HG02981 (cell line): Measurements from ENCODE around the gene PCDHA13.
"Not testable (repeated sequence)": the region's sequence is repeated elsewhere in the genome, so short reads cannot be mapped to it uniquely, and the experiment has no call there.

Source experiments
- ATAC-seq: cut with Tn5 transposase; IDR thresholded peaks from one replicate; pipeline ENCODE4 v1.9.1; 2021; ENCODE audit warnings: mild to moderate bottlenecking, moderate library complexity; ENCODE audit not compliant: unreplicated experiment

Gene PCDHA13

DNA sequence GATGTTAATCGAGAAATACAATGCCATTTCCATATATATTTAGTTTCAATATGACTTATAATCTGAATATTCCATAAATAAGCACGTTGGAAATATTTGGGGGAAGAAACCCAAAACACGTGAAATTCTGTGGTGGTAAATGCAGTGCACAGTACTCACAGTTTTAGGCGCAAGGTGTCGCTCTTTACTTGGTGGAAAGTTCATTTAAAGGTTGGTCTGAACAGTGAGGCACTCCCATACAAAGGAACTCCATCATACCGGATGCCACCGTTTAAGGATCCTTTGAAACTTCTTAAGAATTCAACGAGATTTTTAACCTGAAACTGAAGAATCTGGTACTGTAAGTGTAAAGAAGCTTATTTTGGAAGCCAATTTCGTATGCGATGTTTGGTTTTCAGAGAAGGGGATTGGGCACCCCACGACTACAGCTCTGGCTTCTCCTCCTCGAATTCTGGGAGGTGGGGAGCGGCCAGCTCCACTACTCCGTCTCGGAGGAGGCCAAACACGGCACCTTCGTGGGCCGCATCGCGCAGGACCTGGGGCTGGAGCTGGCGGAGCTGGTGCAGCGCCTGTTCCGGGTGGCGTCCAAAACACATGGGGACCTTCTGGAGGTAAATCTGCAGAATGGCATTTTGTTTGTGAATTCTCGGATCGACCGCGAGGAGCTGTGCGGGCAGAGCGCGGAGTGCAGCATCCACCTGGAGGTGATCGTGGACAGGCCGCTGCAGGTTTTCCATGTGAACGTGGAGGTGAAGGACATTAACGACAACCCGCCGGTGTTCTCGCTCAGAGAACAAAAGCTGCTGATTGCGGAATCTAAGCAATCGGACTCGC lies 13.0 kb upstream of the PCDHA13 start, which contains the start of gene PCDHA11:
TSS of gene PCDHA11 (plus strand) at position 237 of the 834 bp plus-strand sequence. CDS start at position 384, 147 bp downstream.
- no peak for ATAC-seq

DNA sequence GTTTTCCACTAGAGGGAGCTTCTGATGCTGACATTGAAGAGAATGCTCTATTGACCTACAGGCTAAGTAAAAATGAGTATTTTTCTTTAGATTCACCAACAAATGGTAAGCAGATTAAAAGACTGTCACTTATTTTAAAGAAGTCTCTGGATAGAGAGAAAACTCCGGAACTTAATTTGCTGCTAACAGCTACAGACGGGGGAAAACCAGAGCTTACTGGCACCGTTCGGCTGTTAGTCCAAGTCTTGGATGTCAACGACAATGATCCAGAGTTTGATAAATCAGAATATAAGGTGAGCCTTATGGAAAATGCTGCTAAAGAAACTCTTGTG lies 12.4 kb upstream of the PCDHA13 start:
- no peak for ATAC-seq

DNA sequence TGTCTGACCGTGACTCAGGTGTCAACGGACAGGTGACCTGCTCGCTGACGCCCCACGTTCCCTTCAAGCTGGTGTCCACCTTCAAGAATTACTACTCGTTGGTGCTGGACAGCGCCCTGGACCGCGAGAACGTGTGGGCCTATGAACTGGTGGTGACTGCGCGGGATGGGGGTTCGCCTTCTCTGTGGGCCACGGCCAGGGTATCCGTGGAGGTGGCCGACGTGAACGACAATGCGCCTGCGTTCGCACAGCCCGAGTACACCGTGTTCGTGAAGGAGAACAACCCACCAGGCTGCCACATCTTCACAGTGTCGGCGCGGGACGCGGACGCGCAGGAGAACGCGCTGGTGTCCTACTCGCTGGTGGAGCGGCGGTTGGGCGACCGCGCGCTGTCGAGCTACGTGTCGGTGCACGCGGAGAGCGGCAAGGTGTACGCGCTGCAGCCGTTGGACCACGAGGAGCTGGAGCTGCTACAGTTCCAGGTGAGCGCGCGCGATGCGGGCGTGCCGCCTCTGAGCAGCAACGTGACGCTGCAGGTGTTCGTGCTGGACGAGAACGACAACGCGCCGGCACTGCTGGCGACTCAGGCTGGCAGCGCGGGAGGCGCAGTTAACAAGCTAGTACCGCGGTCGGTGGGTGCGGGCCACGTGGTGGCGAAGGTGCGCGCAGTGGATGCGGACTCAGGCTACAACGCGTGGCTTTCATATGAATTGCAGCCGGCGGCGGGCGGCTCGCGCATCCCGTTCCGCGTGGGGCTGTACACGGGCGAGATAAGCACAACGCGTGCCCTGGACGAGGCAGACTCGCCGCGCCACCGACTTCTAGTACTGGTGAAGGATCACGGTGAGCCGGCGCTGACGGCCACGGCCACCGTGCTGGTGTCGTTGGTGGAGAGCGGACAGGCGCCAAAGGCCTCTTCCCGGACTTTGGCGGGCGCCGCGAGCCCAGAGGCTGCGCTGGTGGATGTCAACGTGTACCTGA lies 11.4 kb upstream of the PCDHA13 start:
- ATAC-seq: no peak

DNA sequence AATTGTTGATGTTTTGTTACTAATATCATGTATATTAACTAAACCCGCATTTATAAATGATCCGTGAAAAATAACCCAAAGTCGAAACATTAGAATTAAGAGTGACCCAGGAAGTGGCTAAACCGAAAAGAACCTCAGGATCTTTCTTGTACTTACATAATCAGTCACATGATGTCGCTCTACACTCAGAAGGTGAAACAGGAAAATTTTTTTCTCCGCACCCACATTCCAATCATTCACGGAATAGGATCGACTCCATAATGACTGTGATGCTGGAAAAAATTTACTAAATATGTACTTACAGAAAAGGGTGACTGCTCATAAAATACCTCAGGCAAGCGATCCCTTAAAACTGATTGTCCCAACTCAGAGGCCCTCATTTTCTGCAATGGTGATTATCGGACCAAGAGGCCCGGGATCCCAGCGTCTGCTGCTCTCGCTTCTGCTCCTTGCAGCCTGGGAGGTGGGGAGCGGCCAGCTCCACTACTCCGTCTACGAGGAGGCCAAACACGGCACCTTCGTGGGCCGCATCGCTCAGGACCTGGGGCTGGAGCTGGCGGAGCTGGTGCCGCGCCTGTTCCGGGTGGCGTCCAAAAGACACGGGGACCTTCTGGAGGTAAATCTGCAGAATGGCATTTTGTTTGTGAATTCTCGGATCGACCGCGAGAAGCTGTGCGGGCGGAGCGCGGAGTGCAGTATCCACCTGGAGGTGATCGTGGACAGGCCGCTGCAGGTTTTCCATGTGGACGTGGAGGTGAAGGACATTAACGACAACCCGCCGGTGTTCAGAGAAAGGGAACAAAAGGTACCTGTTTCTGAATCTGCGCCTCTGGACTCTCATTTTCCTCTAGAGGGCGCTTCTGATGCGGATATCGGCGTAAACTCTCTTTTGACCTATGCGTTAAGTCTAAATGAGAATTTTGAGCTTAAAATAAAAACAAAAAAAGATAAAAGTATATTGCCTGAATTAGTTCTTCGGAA lies 6.5 kb upstream of the PCDHA13 start, which contains the start of gene PCDHA12:
TSS of gene PCDHA12 (plus strand) at position 224 of the 981 bp plus-strand sequence. CDS start at position 389, 165 bp downstream.
- ATAC-seq: no peak

DNA sequence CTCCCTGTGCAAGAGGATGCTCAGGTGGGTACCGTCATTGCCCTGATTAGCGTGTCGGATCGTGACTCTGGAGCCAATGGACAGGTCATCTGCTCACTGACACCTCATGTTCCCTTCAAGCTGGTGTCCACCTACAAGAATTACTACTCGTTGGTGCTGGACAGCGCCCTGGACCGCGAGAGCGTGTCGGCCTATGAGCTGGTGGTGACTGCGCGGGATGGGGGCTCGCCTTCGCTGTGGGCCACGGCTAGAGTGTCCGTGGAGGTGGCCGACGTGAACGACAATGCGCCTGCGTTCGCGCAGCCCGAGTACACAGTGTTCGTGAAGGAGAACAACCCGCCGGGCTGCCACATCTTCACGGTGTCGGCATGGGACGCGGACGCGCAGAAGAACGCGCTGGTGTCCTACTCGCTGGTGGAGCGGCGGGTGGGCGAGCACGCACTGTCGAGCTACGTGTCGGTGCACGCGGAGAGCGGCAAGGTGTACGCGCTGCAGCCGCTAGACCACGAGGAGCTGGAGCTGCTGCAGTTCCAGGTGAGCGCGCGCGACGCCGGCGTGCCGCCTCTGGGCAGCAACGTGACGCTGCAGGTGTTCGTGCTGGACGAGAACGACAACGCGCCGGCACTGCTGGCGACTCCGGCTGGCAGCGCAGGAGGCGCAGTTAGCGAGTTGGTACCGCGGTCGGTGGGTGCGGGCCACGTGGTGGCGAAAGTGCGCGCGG lies 5.2 kb upstream of the PCDHA13 start:
- not testable (repeated sequence) for ATAC-seq

DNA sequence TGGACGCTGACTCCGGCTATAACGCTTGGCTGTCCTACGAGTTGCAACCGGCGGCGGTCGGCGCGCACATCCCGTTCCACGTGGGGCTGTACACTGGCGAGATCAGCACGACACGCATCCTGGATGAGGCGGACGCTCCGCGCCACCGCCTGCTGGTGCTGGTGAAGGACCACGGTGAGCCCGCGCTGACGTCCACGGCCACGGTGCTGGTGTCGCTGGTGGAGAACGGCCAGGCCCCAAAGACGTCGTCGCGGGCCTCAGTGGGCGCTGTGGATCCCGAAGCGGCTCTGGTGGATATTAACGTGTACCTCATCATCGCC lies 4.7 kb upstream of the PCDHA13 start:
- ATAC-seq: no peak

DNA sequence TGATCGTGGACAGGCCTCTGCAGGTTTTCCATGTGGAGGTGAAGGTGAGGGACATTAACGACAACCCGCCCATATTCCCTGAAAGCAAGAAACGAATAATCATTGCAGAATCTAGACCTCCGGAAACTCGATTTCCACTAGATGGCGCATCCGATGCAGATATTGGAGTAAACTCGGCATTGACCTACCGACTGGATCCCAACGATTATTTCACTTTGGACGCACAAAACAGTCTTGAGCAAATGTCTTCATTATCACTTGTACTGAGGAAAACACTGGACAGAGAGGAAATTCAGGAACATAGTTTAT lies 621 bp downstream of the PCDHA13 start:
- no peak for ATAC-seq

DNA sequence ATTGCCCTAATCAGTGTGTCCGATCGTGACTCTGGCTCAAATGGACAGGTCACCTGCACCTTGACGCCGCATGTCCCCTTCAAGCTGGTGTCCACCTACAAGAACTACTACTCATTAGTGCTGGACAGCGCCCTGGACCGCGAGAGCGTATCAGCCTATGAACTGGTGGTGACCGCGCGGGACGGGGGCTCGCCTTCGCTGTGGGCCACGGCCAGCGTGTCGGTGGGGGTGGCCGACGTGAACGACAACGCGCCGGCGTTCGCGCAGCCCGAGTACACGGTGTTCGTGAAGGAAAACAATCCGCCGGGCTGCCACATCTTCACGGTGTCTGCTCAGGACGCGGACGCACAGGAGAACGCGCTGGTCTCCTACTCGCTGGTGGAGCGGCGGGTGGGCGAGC lies 1.4 kb downstream of the PCDHA13 start:
- no peak for ATAC-seq

DNA sequence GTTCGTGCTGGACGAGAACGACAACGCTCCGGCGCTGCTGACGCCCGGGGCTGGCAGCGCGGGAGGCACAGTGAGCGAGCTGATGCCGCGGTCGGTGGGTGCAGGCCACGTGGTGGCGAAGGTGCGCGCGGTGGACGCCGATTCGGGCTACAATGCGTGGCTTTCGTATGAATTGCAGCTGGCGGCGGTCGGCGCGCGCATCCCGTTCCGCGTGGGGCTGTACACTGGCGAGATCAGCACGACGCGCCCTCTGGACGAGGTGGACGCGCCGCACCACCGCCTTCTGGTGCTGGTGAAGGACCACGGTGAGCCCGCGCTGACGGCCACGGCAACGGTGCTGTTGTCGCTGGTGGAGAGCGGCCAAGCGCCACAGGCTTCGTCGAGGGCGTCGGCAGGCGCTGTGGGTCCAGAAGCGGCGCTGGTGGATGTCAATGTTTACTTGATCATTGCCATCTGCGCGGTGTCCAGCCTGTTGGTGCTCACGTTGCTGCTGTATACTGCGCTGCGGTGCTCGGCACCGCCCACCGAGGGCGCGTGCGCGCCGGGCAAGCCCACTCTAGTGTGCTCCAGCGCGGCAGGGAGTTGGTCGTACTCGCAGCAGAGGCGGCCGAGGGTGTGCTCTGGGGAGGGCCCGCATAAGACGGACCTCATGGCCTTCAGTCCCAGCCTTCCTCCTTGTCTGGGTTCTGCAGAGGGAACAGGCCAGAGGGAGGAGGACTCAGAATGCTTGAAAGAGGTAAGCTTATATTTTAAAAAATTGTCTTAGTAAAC lies 2.2 kb downstream of the PCDHA13 start:
- no peak for ATAC-seq

DNA sequence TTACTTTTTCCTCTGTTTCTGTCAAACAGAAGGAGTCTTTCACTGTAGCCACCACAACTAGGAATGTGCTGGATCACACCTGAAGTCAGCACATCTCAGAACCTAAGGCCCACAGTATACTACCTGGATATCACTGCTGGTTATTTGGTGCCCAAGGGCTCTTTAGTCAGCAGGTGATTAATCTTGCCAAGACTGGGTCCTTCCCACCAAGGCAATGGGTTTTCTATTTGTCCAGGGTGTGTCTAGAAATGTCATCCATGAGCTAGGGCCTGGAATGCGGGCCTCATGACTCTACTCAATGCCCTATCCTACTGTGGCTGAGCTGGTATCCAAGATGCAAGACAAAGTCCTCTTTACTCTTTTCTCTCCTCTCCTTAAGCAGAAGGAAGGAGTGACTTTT lies 34.4 kb downstream of the PCDHA13 start:
- ATAC-seq: no peak

DNA sequence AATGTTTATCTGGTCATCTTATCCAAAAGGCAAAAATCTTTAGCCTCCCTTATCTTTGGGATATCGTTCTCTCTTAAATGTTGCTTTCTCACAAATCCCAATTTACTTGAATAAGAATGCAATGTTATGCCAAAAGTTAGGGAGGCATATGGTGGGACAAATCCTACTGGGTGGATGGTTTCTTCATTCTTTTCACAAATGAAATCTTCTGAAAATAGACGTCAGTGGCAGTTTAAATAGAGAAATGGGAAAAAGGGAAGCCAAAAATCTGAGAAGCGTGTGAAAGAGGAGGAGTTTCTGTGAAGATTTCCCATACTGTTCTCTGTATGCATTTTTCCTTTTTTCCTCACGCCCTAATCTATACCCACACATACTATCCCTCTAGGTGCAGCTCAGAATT lies 41.7 kb downstream of the PCDHA13 start:
- no peak for ATAC-seq

DNA sequence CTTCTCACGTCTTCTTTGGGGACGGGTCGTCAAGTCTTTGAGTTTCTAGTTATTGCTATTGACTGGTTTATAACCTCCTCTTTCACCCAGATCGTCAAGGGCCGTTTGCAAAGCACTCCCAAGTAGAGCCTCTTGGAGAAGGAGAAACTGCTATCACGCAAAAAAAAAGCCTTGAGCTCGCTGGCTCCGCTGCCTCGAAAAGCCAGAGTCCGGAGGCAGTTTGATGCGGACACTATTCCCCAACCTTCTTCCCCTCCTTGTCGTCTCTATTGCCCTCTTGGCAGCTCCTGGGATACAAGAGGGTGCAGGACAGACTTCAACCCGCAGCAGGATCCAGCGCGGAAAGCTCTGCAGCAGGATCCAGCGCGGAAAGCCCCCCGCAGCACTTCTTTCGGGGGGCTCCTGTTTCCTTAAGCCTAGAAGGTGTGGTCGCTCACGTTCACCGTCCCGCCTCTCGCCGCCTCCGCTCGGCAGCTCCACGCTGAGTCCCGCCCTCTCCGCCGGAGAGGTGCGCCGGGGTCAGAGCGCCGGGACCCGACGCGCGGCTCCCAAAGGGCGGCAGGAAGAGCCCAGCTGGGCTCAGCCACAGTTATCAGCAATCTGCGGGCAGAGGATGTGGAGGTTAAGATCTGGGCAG lies 44.0 kb downstream of the PCDHA13 start, which contains the start of gene PCDHAC1:
TSS of gene PCDHAC1 (plus strand) at position 494 of the 637 bp plus-strand sequence. CDS start 594 bp downstream, outside the sequence.
- ATAC-seq: no peak

DNA sequence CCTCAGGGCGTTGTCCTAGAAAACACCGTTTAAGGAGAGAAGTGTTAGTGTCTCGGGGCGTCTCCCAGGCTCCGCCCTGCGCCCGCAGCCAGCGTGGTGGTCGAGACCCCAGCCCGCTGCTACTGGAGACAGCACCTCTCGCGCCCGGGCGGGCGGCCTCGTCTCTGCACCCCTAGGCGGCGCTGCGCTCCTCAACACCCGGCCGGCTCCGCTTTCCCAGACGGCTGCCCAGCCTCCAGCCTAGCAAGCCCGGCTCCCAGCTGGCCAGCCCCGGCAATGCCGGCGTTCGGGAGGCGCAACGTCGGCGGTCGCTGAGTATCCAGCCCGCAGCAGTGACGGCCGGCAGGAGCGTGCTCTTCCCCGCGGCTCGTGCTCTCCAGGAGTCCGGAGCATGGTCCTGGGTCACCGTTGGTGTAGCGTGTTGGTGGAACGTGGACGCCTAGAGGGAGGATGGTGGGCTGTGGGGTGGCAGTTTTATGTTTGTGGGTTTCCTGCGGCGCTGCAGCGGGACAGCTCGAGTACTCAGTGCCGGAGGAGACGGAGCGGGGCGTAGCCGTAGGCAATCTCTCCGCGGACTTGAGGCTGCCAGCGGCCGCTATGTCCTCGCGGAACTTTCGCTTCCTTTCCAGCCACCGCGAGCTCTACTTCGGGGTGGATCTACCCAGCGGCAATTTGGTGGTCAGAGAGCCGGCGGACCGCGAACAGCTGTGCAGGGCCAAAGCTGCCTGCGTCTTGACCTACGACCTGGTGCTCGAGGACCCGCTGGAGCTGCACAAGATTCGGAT lies 44.7 kb downstream of the PCDHA13 start:
- ATAC-seq: no peak

DNA sequence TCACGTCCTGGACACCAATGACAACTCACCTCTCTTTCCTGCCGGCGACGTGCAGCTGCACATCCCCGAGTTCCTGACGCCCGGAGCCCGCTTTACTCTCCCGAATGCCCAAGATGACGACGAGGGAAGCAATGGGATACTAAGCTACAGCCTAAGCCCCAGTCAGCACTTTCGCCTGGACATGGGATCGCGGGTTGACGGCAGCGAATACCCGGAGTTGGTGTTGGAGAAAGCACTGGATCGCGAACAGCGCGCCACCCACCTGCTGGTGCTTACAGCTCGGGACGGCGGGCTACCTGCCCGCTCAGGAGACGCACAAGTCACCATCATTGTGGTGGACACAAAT lies 45.3 kb downstream of the PCDHA13 start:
- ATAC-seq: no peak
